ENCODE results near the gene FCHO2.
"Not testable (repeated sequence)": the region's sequence is repeated elsewhere in the genome, so short reads cannot be mapped to it uniquely, and the experiment has no call there.

Gene FCHO2

GRCh38 chr5:72955768-72956323 lies at the start of gene FCHO2:
Gene FCHO2, plus strand, starts transcription at chr5:72956041. Its CDS starts 56 bp downstream, at chr5:72956097.
- DNase-seq (ENCODE audit: low read depth), result peak; percentile 93

DNA sequence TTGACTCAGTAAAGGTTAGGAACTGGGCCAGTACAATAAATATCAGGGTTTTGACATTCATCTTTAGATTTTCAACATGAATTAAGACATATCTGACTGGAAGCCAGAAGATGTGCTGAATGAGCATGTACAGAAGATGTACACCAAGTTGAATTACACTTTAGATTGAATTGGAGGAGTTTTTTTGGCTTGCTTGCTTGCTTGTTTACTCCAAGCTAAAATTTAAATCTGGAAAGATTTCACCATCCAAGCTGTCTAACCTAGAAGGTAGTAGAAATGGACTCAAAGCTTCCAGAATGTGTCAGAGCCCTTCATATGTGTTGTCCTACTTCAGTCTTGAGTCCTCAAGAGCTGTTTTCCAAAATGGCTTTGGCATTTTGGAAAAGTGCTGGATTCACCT lies 49.0 kb upstream of the FCHO2 start:
- DNase-seq (ENCODE audit: low read depth), result no peak

DNA sequence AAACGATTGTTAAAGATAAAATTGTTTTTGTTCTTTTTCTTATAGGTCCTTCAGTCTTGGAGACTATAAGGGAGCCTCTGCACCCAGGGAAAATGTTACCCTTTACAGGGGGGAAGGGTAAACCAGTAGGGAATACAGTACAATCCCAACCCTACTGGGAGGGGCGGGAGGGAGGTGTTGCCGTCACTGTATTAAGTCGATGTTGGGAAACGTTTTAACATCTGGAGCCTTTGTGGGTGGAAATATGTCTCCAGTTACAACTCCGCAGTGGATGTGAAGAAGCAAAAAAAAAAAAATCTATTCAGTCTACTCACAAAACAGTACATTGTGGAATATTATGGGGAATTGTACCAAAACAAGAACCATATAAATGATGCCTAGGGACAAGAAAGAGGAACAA lies 47.2 kb upstream of the FCHO2 start:
- DNase-seq (ENCODE audit: low read depth), result no peak

- no peak for DNase-seq (ENCODE audit: low read depth)
Measured at GRCh38 chr5:72917371-72917776, 38.5 kb upstream of the FCHO2 start.

GRCh38 chr5:72920690-72921502 lies 34.9 kb upstream of the FCHO2 start:
- no peak for DNase-seq (ENCODE audit: low read depth)

DNA sequence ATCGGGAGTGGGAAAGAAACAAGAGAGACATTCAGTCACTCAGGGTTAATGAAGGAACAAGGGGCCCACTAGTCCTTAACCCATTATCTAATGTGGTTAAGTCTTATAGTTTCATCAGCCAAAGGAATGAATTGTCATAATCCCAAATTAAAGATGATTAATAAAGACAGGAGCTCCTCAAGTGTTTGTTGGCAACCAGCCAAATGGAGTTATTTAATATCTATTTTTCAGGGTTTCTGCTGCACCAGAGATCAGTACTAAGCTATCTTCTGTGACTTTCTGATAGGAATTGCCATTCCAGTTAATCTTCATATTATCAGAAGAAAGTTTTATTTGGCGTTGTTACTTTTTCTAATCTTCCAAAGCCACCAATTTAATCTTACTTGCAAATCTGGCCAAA lies 34.0 kb upstream of the FCHO2 start:
- DNase-seq (ENCODE audit: low read depth), result no peak

DNA sequence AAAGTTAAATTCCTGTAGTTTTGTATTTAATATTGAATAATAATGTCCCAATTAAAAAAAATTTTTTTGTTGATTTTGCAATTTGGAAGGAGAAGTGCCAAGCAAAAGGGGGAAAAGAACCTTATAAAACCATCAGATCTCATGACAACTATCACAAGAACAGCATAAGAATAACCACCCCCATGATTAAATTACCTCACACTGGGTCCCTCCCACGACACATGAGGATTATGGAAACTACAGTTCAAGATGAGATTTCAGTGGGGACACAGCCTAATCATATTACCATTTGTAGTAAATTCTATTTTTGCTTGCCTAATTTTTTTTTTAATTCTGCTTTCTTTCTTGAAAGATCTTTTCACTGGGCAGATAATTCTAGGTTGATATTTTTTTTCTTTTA lies 33.4 kb upstream of the FCHO2 start:
- DNase-seq (ENCODE audit: low read depth), result no peak

DNA sequence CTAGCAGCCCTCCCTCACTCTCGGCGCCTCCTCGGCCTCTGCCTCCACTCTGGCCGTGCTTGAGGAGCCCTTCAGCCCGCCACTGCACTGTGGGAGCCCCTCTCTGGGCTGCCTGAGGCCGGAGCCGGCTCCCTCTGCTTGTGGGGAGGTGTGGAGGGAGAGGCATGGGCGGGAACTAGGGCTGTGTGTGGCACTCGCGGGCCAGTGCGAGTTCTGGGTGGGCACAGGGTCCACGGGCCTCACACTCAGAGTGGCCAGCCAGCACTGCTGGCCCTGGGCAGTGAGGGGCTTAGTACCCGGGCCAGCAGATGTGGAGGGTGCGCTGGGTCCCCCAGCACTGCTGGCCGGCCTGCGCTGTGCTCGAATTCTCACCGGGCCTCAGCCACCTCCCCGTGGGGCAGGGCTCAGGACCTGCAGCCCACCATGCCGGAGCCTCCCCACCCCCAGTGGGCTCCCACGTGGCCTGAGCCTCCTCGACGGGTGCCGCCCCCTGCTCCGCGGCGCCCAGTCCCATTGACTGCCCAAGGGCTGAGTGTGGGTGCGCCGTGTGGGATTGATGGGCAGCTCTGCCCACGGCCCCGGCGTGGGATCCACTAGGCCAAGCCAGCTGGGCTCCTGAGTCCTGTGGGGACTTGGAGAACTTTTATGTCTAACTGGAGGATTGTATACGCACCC lies 30.4 kb upstream of the FCHO2 start:
- no peak for DNase-seq (ENCODE audit: low read depth)

DNA sequence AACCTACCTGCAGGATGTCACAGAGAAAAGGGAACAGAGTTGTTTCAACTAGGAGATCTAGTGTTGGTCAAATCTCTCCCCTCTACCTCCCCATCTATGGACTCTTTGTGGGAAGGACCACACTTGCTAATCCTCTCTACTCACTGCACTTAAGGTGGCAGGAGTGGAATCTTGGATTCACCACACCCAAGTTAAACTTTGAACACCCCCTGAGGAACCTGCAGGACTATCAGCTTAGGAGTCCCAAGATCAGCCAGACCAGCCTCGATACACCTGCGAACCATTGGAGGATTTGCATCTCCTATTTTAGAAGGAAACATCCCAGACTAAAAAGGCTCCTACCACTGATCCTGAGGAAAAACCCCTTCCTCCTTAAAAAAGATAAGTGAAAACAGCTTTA lies 23.2 kb upstream of the FCHO2 start:
- not testable (repeated sequence) for DNase-seq (ENCODE audit: low read depth)

DNA sequence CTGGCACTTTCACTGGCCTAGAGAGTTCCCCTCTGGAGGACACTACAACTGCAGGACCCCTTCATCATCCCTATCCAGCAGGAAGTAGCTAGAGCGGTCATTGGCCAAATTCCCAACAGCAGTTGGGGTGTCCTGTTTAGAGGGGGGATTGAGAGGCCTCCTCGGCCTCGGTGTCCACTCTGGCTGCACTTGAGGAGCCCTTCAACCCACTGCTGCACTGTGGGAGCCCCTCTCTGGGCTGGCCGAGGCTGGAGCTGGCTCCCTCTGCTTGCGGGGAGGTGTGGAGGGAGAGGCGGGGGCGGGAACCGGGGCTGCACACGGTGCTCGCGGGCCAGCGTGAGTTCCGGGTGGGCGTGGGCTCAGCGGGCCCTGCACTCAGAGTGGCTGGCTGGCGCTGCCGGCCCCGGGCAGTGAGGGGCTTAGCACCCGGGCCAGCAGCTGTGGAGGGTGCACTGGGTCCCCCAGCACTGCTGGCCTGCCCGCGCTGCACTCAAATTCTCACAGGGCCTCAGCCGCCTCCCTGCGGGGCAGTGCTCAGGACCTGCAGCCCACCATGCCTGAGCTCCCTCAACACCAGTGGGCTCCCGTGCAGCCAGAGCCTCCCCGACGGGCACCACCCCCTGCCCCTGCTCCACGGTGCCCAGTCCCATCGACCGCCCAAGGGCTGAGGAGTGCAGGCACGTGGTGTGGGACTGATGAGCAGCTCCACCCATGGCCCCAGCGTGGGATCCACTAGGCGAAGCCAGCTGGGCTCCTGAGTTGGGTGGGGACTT lies 20.7 kb upstream of the FCHO2 start:
- not testable (repeated sequence) for DNase-seq (ENCODE audit: low read depth)

DNA sequence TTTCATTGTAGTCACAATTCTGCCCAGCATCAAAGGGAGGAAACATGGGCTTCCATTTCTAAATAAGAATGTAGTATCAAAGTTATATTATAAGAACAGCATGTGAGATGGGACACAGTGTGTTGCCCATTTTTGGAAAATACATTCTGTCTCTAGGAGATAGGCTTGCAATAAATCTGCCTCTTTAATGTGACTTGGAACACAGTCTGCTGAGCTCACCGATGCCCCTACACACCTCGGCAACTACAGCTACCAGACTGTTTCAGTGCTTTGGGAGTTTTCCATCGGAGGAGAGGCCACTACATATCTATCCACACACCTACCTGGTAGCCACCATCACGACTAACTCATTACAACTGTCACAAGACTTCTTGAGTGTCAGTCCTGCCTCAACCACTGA lies 18.9 kb upstream of the FCHO2 start:
- no peak for DNase-seq (ENCODE audit: low read depth)

DNA sequence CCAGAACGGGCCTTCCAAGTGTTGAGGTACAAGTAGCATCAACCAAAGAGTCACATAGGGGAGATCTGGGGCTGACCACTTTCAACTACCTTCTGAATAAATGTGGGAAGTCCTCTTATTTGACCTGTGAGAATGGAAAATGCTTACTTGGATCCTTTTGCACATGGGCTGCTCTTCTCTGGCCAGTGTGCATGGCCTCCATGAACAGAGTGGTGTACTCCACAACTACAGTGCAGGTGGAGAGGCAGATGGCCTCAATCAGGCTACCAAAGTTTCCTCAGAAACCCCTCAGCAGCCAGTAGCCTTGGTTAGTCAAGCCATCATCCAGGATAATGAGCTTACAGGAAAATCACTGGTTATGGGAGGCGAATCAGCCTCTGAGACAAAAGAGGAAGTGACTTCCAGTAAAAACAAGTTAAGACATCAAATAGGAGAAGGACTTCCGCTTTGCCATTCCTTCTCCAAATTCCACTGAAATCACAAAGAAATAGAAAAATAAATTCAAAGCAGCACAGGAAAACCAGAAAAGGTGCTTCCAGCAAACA lies 18.3 kb upstream of the FCHO2 start:
- no peak for DNase-seq (ENCODE audit: low read depth)

DNA sequence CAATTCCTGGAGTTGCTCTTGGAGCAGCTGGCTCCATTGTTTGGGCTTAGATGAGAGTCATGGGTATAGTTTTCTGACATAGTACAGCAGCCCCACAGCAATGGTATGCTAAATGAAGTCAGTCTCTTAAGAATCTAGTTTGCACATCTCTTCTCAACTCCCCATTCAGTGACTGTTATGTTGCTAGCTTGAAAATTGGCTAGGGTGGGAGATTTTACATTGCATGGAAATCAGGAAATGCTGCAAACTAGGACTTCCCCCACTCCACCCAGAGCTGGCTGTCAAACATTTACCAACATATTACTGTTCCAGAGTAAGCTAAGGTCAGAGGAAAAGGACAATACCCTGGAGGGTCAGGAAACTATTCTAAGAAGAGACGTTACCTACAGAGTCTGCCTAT lies 17.6 kb upstream of the FCHO2 start:
- no peak for DNase-seq (ENCODE audit: low read depth)

DNA sequence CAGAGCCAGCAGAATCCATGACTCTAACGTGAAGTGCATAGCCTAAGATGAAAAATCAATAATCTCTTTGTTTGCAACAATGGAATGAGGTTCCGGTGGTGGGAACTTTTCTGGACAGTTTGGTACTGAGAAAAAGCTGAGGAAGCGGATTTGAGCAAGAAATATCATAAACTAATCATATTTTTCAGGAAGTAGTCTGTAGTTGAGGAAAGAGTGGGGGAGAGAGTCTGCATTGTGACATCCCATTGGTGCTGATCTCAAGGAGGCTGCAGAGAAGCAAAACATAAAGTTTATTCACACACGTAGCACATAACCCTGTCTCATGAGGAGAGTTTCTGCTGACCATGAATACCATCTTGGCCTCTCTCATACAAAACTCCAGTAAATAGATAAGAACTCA lies 15.8 kb upstream of the FCHO2 start:
- DNase-seq (ENCODE audit: low read depth), result no peak

- no peak for DNase-seq (ENCODE audit: low read depth)
Measured at GRCh38 chr5:72943307-72943706, 12.5 kb upstream of the FCHO2 start.

- no peak for DNase-seq (ENCODE audit: low read depth)
Measured at GRCh38 chr5:72947498-72947897, 8.3 kb upstream of the FCHO2 start.

DNA sequence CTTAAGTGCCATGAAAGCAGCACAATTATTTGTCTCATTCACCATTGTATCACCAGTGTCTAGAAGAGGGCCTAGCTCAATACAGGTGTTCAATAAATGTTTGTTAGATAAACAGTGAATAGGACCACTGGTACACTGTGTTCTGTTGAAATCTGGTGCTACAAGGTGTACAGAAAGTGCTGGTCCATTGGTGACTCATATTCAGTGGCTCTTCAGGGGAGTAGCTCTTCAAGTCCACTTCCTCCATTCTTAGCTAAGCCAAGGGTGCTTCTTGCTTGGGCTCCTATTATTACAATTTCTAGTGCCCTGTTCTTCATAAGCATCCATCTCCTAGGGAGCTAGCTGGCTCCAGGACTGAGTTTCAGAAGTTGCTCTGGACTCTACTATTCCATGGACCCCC lies 6.4 kb upstream of the FCHO2 start:
- DNase-seq (ENCODE audit: low read depth), result no peak

- DNase-seq (ENCODE audit: low read depth), result no peak
Measured at GRCh38 chr5:72951671-72952468, 4.0 kb upstream of the FCHO2 start.

DNA sequence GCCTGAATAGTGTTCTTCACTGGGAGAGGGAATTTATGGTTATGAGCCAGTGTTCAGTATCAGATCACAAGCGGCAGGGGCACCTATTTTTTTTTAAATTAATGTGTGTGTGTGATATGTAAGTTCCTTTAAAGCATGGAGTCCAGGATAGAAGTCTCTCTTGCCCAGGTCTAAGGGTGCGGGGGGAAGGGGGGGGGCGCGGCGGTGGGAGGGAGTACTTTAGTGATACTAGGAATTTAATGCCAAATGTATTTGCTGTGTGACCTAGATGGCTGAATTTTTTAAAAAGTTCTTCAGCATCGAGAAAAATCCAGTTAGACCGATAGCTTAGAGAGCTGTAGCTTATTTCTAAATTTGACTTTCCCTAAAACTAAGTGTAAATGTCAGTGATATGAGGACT lies 1.5 kb upstream of the FCHO2 start:
- DNase-seq (ENCODE audit: low read depth), result no peak

DNA sequence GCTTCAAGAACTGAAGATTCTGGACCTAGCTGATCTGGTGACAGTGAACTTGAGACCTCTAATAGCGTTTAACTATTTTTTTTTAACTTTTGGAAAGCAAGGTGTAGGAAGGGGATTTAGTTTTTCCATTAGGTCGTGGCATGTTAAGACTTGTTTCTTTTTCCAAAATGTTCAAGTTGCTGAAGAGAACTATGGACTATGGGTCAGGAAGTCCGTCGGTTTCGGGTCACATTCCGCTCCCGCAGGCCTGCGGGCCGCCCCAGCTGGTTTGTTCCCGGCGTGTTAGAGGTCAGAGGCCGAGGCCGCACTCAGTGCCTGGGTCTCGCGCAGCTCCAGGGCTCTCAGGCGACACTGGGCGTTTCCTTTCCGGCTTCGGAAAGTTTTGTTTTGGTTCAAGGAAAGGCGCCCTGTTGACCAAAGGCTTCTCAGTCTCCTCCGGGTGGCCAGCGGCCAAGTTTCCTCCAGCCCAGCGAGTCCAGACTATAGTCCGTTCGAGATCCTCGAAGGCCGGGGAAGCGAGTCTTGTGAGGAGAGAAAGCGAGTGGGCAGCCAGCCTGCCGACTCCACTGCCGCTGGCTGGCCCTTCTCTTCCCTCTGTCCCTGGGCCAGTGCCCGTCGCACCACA lies 586 bp upstream of the FCHO2 start:
- DNase-seq (ENCODE audit: low read depth), result no peak

Data from stimulated activated CD8-positive, alpha-beta memory T cell treated with anti-CD3 and anti-CD28 coated beads, Interleukin-12 subunit alpha, Interleukin-12 subunit beta, amount 100 ng/mL, for 4 hours (primary cell).